GM19351 (cell line): Measurements from ENCODE around the gene UQCR11.

Experiments
- ATAC-seq: cut with Tn5 transposase; IDR thresholded peaks from one replicate; pipeline ENCODE4 v1.9.1; 2021; ENCODE audit warnings: mild to moderate bottlenecking, moderate library complexity; ENCODE audit not compliant: unreplicated experiment

Gene UQCR11

GRCh38 chr19:1636325-1637236, 31.3 kb upstream of the UQCR11 start:
- ATAC-seq: no peak

DNA sequence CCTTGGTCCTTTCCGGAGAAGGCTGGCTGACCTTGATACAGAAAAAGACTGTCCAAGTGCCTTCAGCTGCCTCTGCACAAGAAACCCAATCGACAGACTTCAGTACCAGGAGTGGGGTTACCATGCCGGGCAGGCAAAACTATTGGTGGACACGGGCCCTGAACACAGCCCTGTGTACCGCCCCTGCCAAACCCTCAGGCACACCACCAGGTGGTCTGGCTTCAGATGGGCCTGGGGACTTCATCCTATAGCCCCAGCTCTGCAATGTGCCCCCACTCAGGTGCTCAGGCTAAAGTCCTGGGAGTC, 29.6 kb upstream of the UQCR11 start:
- no peak for ATAC-seq

DNA sequence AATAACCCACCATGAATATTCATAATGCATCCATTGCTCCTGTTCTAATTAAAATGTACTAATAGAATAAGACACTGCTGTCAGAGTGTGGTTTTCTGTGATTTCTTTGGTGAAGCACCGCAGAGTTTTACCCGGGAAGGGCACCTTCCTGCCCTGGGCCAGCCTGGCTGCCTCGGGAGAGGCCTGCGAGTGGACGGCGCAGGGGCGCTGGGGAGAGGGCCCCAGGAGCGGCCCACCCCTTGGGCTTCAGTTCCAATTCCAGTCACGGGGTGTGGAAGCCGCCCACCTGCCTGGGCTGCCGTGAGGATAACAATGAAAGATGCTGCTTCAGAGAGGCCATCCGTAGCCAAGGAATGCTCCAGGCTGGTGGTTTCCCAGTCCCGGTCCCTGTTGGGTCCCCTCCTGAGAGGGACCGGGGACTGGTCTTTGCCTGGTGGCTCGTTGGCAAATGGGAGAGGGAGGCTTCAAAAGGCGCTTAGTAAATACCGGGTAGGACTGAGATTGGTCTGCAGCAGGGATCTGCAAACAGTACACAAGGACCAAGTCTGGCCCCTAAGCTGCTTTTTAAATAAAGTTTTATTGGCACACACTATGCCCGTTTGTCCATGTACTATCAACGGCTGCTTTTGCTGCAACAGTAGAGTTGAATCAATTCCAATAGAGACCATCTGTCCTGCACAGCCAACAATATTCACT, 29.1 kb upstream of the UQCR11 start:
- ATAC-seq: no peak

DNA sequence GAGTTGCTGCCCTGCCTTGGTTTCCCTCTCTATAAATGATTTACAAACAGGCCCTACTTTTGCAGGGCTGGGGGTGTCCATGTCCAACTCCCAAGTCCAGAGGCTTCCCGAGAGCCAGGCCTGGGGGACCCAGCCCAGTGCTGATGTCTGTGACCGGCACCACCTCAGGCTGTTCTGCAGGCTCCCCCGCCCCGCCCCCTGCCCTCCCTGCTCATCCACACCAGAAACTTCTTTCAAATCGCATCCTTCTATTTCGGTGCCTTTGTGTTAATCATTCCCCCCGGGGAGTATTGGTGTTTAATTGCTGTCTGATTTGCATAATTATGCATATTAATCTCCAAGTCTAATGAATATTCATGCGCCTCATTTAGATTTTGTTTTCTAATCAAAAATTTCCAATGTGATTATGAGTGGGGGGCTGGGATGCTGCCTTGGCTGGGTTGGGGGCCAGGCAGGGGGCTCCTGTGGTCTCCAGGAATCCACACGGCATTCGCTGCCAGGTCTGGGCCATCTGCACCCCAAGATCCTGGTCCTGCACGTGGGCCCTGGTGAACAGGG, 28.1 kb upstream of the UQCR11 start:
- no peak for ATAC-seq

DNA sequence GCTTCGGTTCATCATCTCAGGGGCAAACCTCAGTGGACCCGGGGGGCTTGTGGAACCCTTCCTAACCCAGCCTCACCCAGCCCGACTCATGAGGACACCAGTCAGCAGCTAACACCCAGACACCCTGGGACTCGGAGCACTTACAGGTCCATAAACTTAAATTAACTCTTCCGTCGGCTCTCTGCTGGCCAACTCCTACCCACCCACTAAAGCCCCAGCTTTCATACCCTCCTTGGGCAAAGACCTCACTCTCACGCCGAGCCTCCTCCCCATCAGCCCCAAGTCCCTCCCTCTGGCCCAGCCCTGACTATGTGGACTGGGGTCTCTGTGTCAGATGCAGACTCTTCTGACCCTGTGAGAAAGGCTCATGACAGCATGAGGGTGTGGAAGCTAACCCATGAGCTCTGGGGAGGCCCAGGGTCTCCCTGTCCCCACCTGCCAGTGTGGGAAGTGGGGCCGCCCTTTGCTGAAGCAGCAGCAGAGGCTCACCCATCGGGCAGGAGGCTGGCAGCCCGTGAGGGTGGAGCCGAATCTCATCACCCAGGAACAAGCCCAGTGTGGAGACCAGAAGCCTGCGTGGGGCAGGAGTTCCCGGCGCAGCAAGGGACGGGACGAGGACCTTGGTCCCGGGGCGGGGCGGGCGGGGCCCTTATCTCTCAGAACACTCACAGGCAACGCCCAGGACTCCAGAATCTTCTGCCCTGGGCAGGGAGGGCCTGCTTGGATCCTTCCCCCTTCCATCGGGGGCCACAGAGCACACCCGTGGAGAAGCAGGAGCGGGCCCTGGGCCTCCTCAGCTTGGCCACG, 27.4 kb upstream of the UQCR11 start:
- ATAC-seq: no peak

DNA sequence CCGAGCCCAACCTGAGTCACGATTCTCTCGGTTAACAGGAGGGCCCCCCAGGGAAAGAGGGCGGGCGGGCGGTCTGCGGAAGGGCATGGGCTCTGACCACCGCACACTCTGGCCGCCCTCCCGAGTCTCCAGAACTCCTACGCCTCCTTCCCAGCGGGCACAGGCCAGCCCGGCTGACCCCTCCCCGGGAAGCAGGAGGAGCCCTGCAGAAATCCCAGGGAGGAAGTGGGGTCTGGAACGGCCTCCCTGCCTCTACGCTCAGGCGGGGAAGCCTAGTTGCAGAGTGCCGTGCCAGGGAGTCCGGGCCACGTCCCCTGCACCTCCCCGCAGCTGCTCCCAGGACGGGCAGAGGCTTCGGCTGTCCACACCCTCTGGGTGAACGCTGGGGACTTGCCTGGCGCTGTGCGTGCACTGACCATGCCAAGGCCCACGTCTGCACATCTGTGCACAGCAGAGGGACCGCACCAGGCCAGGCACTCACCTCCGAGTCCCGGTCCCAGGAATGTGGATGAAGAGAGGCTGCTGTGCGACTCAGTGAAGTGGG, 26.4 kb upstream of the UQCR11 start:
- no peak for ATAC-seq

DNA sequence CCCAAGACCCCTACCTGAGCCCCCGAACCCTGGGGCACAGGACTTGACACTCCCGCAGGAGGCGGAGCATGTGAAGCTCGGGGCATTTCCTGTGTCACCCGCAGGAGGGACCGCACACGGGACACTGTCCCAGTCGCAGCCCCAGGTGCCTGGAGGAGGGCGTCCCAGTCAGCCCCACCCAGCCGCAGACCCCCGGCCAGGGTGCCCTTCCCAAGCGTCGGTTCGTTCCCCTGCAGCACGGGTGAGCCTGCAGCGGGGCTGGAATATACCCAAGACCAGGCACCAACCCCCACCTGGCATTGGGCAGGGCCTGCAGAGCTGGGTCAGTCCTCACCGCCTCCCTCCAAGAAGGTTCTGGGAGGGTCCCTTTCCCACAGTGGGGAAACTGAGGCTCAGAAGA, 25.5 kb upstream of the UQCR11 start:
- ATAC-seq: no peak

GRCh38 chr19:1630012-1630411, 24.8 kb upstream of the UQCR11 start:
- ATAC-seq: no peak

- no peak for ATAC-seq
These were observed 24.1 kb upstream of the UQCR11 start for GRCh38 chr19:1629256-1629808.

DNA sequence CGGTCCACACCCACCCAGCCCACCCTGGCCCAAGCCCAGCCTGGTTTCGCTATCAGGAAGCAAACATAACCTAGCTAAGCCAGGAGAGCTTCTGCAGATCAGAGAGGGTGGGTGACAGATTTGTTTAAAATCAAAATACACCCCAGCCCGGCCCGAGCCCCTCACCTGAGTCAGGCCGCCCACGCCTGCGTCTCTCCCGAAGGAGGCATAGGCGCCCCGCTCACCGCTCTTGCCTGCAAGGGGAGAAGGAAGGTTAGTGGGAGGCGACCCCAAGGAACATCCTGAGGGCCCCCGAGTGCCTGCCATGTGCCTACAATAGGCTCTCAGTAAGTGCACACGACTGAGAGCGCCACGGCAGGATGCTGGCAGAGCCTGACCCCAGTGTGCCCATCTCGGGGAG, 21.9 kb upstream of the UQCR11 start:
- ATAC-seq: no peak

DNA sequence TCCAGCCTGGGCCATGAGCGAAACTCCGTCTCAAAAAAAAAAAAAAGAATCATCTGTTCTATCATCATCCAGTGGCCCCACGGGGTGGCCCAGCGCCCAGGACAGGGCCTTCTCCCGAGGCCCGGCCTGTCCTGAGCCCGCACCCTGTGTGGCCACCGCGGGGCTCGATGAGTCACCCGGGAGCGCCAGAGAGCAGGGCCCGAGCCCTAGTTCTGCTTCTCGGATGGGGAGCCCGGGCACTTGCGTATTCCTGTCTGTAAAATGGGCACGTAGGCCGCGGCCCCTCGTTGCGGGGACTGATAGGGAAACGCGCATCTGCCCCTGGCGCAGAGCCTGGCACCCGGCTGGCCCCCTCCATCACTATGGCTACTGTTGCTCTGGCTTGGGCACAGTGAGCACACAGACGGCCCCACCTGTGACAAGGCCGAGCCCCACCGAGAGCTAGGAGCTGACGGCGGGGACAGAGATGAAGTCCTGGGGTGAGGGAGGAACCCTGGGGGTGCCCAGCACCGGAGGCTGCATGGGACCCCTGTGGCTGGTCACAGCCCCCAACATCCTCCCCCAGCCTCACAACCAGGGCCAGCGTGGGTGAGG, 21.3 kb upstream of the UQCR11 start:
- ATAC-seq: no peak

- no peak for ATAC-seq
These were observed 19.2 kb upstream of the UQCR11 start for GRCh38 chr19:1624458-1624857.

DNA sequence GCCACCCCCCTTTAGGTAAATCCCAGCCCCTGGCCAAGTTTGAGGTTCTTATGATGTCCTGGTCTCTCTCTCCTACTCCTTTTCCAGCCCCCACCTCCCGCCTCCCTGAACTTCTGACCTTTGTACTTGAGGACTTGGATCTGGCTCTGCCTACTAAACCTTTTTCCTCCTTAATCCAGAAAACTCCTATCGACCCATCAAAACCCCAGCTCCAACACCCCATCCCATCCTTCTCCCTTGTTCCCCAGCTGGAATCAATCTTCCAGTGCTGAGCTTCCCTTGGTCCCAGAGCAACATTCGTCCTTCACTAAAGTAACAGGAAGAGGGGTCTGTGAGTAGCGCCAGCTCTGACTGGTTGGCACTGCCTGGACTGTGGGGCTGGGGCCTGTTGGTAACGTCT, 17.3 kb upstream of the UQCR11 start:
- ATAC-seq: no peak

DNA sequence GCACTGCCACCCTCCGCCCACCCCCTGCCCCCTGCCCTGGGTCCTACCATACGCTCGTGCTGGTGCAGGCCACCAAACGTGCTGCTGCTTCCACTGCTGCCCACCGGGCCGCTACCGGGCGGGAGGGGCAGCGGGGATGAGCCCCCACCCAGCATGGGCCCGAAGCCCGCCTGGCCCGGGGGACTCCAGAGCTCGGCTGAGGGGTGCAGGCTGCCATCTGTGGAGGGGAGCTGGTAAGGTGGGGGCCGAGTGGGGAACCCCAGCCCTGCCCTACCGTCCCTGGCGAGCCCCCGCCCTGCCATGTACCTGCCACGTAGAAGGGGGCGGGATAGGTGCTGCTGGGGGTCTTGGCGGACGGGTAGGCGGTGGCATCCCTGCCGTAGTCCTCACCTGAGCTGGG, 16.7 kb upstream of the UQCR11 start:
- no peak for ATAC-seq

DNA sequence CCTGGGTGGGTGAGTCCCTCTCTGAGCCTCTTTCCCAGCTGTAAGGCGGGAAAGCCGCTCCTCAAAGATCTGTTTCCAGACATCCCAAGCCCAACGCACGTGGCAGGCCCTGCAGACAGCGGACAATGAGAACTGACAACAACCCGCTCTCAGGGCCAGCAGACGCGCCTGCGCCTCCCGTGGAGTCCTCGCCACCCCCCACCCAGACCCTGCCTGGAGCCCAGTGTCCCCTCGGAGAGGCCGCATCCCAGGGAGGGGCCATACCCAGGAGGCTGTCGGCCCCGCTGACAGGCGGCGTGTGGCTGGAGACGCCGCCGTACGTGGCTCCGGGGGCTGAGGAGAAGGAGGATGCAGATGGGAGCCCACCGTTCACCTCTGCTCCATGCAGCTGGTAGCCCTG, 16.3 kb upstream of the UQCR11 start:
- ATAC-seq: no peak

GRCh38 chr19:1621021-1621420, 15.8 kb upstream of the UQCR11 start:
- no peak for ATAC-seq

- ATAC-seq: no peak
These were observed 15.2 kb upstream of the UQCR11 start for GRCh38 chr19:1620502-1620901.

DNA sequence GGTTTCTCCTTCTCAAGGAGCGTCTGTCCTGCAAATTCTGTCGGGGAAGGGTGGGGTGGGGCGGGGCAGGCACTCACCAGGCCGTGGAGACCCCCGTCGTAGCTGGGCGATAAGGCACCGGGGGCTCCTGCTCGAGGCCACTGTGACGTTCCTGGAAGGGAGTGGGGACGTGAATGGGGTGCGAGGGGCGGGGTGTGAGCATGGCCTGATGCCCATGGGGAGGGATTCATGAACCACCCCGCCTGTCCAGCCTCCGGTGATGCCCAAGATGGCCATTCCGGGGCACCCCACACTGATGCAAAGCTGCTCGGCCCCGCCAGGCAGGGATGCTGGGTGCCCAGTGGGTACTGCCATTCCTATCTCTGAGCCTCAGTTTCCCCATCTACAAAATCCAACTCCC, 14.4 kb upstream of the UQCR11 start:
- no peak for ATAC-seq

GRCh38 chr19:1619094-1619439, 13.8 kb upstream of the UQCR11 start:
- ATAC-seq: no peak
